HL-60/S4 (cell line): ENCODE data around the gene OR4D9.

Source experiments
- in situ Hi-C: fragments of 300-500 bp; cut with MboI; formaldehyde crosslinking; loops from 2 replicates; pipeline ENCODE4 v1.14.3; 2022; ENCODE audit warnings: low sequenced_read_pairs

OR4D9 gene

DNA sequence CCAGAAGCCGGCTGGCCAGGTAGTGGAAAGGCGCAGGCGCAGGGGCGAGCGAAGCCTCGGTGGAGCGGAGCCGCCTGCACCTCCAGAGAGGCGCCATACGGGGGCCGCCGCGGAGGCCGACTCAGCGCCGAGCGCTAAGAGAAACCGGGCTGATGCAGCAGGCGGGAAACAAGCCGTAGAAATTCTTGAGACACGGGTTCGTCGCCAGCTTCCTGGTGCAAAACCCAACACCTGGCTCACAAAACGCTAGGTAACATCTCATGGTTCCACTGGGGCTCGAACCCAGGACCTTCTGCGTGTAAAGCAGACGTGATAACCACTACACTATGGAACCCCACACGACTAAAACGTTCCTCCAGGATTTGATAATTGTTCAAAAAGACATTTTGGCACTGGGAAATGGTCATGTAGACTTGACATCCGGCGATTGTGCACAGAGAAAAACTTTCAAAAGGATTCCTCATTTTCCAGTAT lies 39.1 kb downstream of the OR4D9 start:
- in situ Hi-C loops: no loop called here

DNA sequence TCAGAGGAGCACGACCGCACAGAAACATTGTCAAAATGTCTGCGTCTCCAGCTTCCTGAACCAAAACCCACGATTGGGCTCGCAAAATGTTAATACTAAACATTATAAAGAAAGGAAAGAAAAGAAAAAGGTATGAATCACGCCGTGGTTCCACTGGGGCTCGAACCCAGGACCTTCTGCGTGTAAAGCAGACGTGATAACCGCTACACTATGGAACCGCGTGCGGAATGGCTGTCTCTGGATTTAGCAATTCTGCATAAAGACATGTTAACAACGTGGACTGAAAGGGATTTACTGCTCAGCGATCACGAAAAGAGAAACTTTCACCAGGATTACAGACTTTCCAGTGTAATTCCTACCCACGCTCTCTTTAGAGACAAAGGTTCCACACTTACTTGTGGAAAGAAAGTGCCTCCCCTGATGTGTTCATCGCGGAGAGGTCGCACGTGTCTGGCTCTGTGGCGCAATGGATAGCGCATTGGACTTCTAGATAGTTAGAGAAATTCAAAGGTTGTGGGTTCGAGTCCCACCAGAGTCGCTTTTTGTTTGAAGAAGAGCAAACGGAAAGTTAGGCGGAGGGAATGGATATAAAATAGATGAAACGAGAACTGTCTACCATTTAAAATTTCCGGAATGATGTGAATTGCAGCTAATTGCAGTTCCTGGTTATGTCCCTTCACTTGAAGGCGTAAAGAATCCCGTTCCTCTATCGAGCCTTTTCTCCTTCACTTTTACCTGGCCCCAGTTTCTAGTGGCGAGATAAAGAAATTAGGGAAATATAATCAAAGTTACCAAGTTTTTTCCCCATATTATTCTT lies 39.7 kb downstream of the OR4D9 start:
- in situ Hi-C loops: no loop called here

DNA sequence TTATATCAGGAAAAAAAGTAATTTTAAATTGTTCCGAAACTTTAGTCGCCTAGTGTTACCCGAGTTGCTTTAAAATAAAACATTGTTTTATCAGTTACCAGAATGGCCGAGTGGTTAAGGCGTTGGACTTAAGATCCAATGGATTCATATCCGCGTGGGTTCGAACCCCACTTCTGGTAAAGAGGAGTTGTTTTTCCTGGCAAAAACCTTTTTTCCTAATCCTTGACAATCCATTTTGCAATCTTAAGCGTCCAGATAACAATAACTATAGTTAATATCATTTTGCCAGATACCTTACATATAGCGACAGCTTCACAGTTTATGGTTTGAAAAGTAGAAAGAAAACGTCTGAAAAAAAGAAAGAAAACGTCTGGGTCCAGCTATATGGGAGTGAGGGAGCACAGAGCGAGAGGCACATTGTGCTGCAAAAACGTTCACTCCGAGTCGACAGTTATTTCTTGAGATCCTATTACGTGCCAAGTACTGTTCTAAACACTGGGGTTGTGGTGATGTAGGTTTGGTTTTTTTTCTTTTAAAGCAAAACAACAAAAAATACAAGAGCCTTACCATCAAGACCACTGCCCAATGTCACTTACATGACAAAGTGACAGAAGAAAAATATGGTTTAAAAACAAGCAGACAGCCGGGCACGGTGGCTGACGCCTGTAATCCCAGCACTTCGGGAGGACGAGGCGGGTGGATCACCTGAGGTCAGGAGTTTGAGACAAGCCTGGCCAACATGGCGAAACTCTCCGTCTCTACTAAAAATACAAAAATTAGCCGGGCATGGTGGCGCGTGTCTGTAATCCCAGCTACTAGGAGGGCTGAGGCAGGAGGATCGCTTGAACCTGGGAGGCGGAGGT lies 40.6 kb downstream of the OR4D9 start:
- in situ Hi-C loops: no loop called here

- in situ Hi-C loops: no loop called here
Measured at GRCh38 chr11:59552844-59553243, 41.5 kb downstream of the OR4D9 start.

DNA sequence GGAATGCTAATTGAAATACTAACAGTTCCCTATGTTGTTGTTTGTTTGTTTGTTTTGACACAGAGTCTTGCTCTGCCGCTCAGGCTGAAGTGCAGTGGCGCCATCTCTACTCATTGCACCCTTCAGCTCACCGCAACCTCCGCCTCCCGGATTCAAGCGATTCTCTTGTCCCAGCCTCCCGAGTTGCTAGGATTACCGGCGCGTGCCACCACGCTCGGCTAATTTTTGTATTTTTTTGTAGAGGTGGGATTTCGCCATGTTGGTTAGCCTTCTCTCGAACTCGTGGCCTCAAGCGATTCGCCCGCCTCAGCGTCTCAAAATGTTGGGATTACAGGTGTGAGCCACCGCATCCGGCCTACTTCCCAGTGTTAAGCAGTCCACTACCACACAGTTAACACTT lies 42.0 kb downstream of the OR4D9 start:
- in situ Hi-C loops: no loop called here

DNA sequence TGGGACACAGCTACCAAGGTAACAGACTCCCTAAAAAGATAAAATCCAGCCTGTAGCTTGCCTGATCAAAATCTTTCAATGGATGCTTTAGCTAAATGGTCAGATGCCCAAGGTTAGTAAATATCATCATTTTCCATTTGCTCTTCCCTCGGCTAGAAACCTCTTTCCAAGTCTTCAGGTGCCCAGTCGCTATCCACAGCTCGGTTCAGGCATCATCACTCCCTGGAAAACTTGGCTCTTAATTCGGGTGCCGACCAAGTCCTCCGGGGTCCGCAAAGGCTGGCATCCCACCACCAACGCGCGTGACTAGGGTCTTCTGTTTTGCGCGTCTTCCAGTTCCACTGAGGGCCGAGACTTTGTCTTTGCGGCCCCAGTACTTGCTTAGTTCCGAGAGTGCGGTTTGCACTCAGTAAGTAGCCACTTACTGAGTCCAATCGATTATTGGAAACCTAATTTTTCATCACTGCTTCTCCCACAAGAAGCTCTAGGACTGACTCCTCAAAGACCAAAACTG lies 44.3 kb downstream of the OR4D9 start:
- in situ Hi-C loops: no loop called here

GRCh38 chr11:59556115-59556916 lies 45.0 kb downstream of the OR4D9 start:
- in situ Hi-C loops: no loop called here

- in situ Hi-C loops: no loop called here
Measured at GRCh38 chr11:59556917-59557348, 45.6 kb downstream of the OR4D9 start.

DNA sequence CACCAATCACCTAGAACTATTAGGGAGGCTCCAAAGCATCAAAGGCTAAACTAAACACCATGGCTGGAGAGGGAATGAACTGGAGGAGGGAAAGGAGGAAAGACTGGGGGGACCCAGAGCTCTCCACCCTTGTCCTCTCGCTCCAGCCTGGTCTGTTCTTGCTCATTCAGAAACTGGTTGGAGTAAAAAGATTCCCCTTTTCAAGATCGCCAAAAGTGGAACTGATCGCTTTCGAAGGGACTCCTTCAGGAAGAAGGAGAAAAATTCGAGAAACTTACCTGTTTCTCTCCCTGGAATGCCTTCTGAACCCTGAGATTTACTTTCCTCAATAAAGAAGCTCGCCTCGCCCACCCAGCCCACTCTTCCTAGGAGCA lies 46.9 kb downstream of the OR4D9 start:
- in situ Hi-C loops: no loop called here

DNA sequence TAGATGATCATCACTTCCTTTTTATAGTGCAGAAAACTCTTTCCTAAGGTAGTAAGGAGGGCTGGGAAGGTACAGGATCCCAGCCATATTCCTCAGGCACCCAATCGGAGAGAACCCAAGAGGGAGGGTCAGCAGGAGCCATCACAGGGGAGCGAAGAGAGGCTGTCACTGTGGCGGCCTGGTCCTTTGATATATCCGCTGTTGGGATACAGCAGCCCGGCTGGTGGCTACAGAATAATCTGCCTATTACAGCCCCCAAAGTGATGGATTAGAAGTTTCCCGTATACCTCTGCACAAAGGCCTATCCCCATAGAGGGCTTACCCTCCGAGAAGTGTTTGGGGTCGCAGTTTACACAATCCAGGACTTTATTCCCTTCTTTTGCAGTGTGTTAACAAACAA lies 48.5 kb downstream of the OR4D9 start:
- in situ Hi-C loops: no loop called here

DNA sequence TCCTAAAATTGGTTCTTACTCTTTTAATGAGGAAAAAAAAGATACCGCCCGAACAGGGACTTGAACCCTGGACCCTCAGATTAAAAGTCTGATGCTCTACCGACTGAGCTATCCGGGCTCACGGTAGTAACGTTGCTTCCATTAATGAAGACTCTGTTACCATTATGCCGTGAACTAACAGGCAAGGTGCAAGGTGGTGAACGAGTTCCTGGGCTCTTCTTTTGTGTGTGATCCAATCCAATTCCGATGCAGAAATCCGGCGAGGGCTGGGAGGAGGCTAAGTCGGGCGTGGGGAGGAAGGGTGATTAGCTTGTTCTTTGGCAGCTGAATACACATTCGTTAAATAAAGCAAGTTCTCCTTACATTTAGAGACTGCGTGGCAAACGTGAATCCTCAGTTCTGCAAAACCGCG lies 49.0 kb downstream of the OR4D9 start:
- in situ Hi-C loops: no loop called here

GRCh38 chr11:59560702-59561473 lies 49.5 kb downstream of the OR4D9 start:
- in situ Hi-C loops: no loop called here

DNA sequence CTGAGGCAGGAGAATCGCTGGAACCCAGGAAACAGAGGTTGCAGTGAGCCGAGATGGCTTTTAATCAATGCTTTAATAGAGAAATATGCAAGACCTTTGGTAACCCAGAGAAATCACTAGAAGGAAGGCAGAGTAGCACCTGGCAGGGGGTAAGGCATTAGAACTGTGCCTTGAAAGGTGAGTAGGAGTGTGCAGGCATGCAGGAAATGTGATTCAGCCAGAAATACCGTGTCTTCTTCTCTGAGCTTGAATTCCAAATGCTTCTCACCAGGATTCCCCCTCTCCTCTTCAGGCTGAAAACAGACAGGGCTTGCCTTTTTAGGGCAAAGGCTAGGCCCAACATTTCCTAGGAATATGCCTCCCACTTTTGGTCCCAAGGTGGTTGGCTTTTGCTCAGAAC lies 51.0 kb downstream of the OR4D9 start:
- in situ Hi-C loops: no loop called here
